ENCODE results near the gene ZNF492.

Gene ZNF492

DNA sequence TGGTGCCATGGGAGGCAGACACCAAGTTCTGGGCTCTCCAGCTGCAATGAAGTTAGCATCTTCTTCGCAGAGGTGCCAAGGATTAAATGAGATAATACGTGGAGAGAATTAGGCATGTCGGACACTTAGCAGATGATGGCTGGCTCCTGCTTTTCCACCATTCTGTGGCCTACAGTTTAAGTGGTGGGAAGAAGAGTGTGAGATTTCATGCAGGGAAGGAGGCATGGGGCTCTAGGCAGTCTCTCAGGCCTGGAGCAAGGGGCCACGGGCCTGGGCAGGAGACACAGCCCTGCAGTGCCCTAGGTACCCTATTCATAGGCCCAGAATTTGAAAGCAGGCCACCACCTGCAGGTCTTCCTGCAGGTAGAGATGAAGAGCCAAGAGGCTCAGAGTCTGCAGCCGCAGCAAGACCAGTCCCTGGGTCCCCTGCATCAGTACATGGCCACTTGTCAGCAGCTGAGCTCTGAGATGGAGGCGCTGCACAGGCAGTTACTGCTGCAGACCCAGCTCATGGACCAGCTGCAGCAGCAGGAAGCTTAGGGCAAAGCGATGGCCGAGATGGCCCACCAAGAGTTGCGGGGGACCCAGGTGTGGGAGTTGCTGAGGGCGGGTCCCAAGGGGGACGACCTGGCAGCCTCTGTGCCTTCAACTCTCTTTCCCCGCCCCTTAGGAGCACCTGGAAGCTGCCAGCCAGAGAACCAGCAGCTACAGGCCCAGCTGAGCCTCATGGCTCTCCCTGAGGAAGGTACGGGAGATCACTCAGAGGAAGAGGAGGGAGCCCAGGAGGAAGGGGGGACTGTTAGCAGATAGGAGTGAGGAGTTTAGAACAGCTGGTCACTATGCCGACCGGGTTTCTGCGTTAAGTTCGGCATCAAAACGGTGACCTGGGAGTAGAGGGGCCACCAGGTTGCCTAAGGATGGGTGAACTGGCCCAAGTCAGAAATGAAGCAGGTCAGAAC is 33.2 kb upstream of the ZNF492 start:
- peaks cover 11% of the 10 kb centered on the region; the same call in 1 of the 2 replicates for H3K9me3 ChIP-seq (ENCODE audit: control insufficient read depth, insufficient read depth, low read length)
- H3K27ac ChIP-seq (ENCODE audit: low read depth, low read length): no peak overlapping the region
- H3F3A ChIP-seq (ENCODE audit: control insufficient read depth, insufficient read depth): no peaks in the 10 kb centered on the region
- H3K4me2 ChIP-seq (ENCODE audit: low read length): no peak overlapping the region
- no peaks in the 10 kb centered on the region for H3K27me3 ChIP-seq (ENCODE audit: control insufficient read depth, low read length)
- H3K36me3 ChIP-seq (ENCODE audit: control insufficient read depth, low read length): no peaks in the 10 kb centered on the region
- no peak for TF ChIP-seq EZH2phosphoT487 (IDR thresholded peaks at IDR 0.05; ENCODE audit: borderline replicate concordance, low read length)
- TF ChIP-seq, protein P1, sequence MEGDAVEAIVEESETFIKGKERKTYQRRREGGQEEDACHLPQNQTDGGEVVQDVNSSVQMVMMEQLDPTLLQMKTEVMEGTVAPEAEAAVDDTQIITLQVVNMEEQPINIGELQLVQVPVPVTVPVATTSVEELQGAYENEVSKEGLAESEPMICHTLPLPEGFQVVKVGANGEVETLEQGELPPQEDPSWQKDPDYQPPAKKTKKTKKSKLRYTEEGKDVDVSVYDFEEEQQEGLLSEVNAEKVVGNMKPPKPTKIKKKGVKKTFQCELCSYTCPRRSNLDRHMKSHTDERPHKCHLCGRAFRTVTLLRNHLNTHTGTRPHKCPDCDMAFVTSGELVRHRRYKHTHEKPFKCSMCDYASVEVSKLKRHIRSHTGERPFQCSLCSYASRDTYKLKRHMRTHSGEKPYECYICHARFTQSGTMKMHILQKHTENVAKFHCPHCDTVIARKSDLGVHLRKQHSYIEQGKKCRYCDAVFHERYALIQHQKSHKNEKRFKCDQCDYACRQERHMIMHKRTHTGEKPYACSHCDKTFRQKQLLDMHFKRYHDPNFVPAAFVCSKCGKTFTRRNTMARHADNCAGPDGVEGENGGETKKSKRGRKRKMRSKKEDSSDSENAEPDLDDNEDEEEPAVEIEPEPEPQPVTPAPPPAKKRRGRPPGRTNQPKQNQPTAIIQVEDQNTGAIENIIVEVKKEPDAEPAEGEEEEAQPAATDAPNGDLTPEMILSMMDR (IDR thresholded peaks at IDR 0.05; ENCODE audit: low read depth, low read length, poor library complexity, severe bottlenecking): no peak
- H3K79me2 ChIP-seq (ENCODE audit: control insufficient read depth, low read length): no peaks in the 10 kb centered on the region
- no peaks in the 10 kb centered on the region for H3K9me2 ChIP-seq (replicated peaks; ENCODE audit: control insufficient read depth, low read length)
- no peaks in the 10 kb centered on the region for H4K20me1 ChIP-seq (ENCODE audit: control insufficient read depth, insufficient read depth, low read depth, low read length)
- H3K4me3 ChIP-seq (ENCODE audit: low read length): no peak overlapping the region
- H3K4me1 ChIP-seq (ENCODE audit: control insufficient read depth, low read length): no peaks in the 10 kb centered on the region

GRCh38 chr19:22601906-22602630 is 32.1 kb upstream of the ZNF492 start:
- Histone ChIP-seq H3K4me1 (ENCODE audit: control insufficient read depth, low read length) (no peaks in the 10 kb centered on the region), H3K4me2 (ENCODE audit: low read length) (no peak overlapping the region), H3F3A (ENCODE audit: control insufficient read depth, insufficient read depth) (no peaks in the 10 kb centered on the region), H3K79me2 (ENCODE audit: control insufficient read depth, low read length) (no peaks in the 10 kb centered on the region), H3K9me2 (replicated peaks; ENCODE audit: control insufficient read depth, low read length) (no peaks in the 10 kb centered on the region), H3K4me3 (ENCODE audit: low read length) (no peak overlapping the region), H3K36me3 (ENCODE audit: control insufficient read depth, low read length) (no peaks in the 10 kb centered on the region), H3K27me3 (ENCODE audit: control insufficient read depth, low read length) (no peaks in the 10 kb centered on the region), H3K9me3 (ENCODE audit: control insufficient read depth, insufficient read depth, low read length) (peaks cover 9% of the 10 kb centered on the region; the same call in 1 of the 2 replicates), H3K27ac (ENCODE audit: low read depth, low read length) (no peak overlapping the region), H4K20me1 (ENCODE audit: control insufficient read depth, insufficient read depth, low read depth, low read length) (no peaks in the 10 kb centered on the region)
- no peak for TF ChIP-seq EZH2phosphoT487 (IDR thresholded peaks at IDR 0.05; ENCODE audit: borderline replicate concordance, low read length)
- TF ChIP-seq, protein P1 (IDR thresholded peaks at IDR 0.05; ENCODE audit: low read depth, low read length, poor library complexity, severe bottlenecking): no peak

DNA sequence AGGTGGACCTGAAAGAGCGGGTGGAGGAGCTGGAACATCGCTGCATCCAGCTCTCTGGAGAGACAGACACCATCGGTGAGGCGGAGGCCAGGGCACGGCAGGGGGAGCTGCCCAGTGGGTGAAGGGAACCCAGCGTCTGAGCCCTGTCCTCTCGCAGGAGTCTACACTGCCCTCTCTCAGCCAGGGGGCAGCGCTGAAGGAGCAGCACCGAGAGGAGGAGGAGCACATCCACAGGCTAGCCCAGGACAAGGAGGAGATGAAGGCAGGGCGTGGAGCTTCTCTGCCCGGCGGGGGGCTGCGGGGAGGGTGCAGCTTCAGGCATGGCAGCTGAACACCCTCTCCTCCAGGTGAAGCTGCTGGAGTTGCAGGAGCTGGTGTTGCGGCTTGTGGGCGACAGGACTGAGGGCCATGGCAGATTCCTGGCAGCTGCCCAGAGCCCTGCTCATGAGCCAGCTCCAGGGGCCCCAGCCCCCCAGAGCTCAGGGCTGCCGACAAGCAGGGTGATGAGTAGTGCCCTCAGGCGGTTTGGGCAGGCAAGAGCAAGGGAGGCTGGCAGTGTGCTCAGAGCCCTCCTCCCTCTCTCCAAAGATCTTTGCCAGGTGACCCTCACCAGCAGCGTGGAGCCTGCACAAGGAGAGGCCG is 31.4 kb upstream of the ZNF492 start:
- Histone ChIP-seq H3K4me2 (ENCODE audit: low read length) (no peak overlapping the region), H3F3A (ENCODE audit: control insufficient read depth, insufficient read depth) (no peaks in the 10 kb centered on the region), H3K9me3 (ENCODE audit: control insufficient read depth, insufficient read depth, low read length) (peaks cover 9% of the 10 kb centered on the region; the same call in 1 of the 2 replicates), H3K9me2 (replicated peaks; ENCODE audit: control insufficient read depth, low read length) (no peaks in the 10 kb centered on the region), H3K4me1 (ENCODE audit: control insufficient read depth, low read length) (no peaks in the 10 kb centered on the region), H4K20me1 (ENCODE audit: control insufficient read depth, insufficient read depth, low read depth, low read length) (no peaks in the 10 kb centered on the region), H3K27ac (ENCODE audit: low read depth, low read length) (no peak overlapping the region), H3K4me3 (ENCODE audit: low read length) (no peak overlapping the region), H3K27me3 (ENCODE audit: control insufficient read depth, low read length) (no peaks in the 10 kb centered on the region), H3K36me3 (ENCODE audit: control insufficient read depth, low read length) (no peaks in the 10 kb centered on the region), H3K79me2 (ENCODE audit: control insufficient read depth, low read length) (no peaks in the 10 kb centered on the region)
- TF ChIP-seq, protein P1 (IDR thresholded peaks at IDR 0.05; ENCODE audit: low read depth, low read length, poor library complexity, severe bottlenecking): no peak

Measured in DOHH2 (cell line).